ENCODE results near the gene GIPR. TPM values are rescaled to one million over a fixed set of nuclear protein-coding genes. Genes with fewer than 3 reads are reported as not detected.

Gene GIPR
- total and polyA plus RNA-seq, 10 of the 15 experiments (the other 5 are each of a cell fraction or from before 2014, with no cell fraction given), result 1.7 to 26.3 (median 13.7) TPM

DNA sequence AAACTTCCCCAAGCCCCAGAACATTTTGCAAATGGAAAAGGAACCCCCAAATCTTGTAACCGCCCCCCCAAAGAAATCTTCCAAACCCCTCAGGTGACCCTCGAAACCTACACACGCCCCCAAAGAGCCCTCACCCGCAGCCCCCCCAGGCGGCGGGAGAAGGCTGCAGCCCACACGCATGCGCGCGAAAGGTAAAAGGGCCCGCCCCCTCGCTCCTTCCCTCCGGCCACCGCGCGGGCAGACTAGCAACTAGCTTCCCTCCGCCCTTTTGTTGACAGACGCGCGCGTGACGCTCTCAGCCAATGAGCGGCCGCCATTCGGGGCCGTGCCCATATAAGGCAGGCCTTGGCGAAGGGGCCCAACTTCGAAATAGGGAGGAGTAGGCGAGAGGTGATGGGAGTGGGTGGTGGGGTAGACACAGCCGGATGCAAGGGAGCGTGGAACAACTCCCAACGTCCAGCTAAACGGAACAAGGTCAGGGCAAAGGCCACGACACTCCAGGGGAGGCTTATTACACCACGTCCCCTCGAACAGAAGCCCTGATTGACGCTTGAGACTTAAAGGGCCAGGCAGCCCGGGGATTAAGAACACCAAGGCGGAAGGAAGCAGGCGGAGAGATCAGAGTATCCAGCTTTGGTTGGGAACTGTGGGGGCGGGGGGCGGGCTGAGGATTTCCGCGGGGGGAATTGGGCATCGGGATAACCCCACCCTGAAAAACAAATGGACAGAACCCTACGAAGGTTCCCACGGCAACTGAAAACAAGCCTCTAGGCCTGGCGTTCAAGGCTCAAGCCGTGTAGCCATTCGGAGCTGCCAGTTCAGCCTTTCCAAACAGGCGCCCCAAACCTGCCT is 49.3 kb downstream of the GIPR start (continued):
- TF ChIP-seq, protein P1, sequence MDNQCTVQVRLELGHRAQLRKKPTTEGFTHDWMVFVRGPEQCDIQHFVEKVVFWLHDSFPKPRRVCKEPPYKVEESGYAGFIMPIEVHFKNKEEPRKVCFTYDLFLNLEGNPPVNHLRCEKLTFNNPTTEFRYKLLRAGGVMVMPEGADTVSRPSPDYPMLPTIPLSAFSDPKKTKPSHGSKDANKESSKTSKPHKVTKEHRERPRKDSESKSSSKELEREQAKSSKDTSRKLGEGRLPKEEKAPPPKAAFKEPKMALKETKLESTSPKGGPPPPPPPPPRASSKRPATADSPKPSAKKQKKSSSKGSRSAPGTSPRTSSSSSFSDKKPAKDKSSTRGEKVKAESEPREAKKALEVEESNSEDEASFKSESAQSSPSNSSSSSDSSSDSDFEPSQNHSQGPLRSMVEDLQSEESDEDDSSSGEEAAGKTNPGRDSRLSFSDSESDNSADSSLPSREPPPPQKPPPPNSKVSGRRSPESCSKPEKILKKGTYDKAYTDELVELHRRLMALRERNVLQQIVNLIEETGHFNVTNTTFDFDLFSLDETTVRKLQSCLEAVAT (IDR thresholded peaks at IDR 0.05), result no peak
- TF ChIP-seq NR2C1 (IDR thresholded peaks at IDR 0.05) (peak; percentile 79), POU2F2 (IDR thresholded peaks at IDR 0.05; ENCODE audit: borderline replicate concordance, low read depth, low read length) (peak; percentile 73; the same call in 2 of the 3 replicates), YY1 (IDR thresholded peaks at IDR 0.05; ENCODE audit: low read depth, low read length) (peak; percentile 89), JUND (IDR thresholded peaks at IDR 0.05; ENCODE audit: low read depth, low read length) (0 out of 2 replicates have a peak, but pooled peaks have one; percentile 11), CBX3 (IDR thresholded peaks at IDR 0.05; ENCODE audit: borderline replicate concordance, low read depth) (no peak), TCF3 (IDR thresholded peaks at IDR 0.05; ENCODE audit: borderline replicate concordance, insufficient read depth, low read depth, low read length) (no peak), TARDBP (IDR thresholded peaks at IDR 0.05; ENCODE audit: borderline replicate concordance) (no peak; the same call in 1 of the 2 replicates), MTA3 (IDR thresholded peaks at IDR 0.05; ENCODE audit: borderline replicate concordance, low read length) (no peak), SP1 (IDR thresholded peaks at IDR 0.05; ENCODE audit: low read depth, low read length) (peak; percentile 88)
- TF ChIP-seq, protein P2, sequence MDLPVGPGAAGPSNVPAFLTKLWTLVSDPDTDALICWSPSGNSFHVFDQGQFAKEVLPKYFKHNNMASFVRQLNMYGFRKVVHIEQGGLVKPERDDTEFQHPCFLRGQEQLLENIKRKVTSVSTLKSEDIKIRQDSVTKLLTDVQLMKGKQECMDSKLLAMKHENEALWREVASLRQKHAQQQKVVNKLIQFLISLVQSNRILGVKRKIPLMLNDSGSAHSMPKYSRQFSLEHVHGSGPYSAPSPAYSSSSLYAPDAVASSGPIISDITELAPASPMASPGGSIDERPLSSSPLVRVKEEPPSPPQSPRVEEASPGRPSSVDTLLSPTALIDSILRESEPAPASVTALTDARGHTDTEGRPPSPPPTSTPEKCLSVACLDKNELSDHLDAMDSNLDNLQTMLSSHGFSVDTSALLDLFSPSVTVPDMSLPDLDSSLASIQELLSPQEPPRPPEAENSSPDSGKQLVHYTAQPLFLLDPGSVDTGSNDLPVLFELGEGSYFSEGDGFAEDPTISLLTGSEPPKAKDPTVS (IDR thresholded peaks at IDR 0.05; ENCODE audit: low read depth, low read length), result no peak
- TF ChIP-seq, protein P3, sequence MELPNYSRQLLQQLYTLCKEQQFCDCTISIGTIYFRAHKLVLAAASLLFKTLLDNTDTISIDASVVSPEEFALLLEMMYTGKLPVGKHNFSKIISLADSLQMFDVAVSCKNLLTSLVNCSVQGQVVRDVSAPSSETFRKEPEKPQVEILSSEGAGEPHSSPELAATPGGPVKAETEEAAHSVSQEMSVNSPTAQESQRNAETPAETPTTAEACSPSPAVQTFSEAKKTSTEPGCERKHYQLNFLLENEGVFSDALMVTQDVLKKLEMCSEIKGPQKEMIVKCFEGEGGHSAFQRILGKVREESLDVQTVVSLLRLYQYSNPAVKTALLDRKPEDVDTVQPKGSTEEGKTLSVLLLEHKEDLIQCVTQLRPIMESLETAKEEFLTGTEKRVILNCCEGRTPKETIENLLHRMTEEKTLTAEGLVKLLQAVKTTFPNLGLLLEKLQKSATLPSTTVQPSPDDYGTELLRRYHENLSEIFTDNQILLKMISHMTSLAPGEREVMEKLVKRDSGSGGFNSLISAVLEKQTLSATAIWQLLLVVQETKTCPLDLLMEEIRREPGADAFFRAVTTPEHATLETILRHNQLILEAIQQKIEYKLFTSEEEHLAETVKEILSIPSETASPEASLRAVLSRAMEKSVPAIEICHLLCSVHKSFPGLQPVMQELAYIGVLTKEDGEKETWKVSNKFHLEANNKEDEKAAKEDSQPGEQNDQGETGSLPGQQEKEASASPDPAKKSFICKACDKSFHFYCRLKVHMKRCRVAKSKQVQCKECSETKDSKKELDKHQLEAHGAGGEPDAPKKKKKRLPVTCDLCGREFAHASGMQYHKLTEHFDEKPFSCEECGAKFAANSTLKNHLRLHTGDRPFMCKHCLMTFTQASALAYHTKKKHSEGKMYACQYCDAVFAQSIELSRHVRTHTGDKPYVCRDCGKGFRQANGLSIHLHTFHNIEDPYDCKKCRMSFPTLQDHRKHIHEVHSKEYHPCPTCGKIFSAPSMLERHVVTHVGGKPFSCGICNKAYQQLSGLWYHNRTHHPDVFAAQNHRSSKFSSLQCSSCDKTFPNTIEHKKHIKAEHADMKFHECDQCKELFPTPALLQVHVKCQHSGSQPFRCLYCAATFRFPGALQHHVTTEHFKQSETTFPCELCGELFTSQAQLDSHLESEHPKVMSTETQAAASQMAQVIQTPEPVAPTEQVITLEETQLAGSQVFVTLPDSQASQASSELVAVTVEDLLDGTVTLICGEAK (IDR thresholded peaks at IDR 0.05; ENCODE audit: borderline replicate concordance), result no peak; the same call in 1 of the 2 replicates
- TF ChIP-seq, protein P4, sequence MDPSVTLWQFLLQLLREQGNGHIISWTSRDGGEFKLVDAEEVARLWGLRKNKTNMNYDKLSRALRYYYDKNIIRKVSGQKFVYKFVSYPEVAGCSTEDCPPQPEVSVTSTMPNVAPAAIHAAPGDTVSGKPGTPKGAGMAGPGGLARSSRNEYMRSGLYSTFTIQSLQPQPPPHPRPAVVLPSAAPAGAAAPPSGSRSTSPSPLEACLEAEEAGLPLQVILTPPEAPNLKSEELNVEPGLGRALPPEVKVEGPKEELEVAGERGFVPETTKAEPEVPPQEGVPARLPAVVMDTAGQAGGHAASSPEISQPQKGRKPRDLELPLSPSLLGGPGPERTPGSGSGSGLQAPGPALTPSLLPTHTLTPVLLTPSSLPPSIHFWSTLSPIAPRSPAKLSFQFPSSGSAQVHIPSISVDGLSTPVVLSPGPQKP (IDR thresholded peaks at IDR 0.05; ENCODE audit: low read depth, low read length), result peak; percentile 97
- TF ChIP-seq, protein P5, sequence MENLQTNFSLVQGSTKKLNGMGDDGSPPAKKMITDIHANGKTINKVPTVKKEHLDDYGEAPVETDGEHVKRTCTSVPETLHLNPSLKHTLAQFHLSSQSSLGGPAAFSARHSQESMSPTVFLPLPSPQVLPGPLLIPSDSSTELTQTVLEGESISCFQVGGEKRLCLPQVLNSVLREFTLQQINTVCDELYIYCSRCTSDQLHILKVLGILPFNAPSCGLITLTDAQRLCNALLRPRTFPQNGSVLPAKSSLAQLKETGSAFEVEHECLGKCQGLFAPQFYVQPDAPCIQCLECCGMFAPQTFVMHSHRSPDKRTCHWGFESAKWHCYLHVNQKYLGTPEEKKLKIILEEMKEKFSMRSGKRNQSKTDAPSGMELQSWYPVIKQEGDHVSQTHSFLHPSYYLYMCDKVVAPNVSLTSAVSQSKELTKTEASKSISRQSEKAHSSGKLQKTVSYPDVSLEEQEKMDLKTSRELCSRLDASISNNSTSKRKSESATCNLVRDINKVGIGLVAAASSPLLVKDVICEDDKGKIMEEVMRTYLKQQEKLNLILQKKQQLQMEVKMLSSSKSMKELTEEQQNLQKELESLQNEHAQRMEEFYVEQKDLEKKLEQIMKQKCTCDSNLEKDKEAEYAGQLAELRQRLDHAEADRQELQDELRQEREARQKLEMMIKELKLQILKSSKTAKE (IDR thresholded peaks at IDR 0.05; ENCODE audit: low read depth, poor library complexity, severe bottlenecking), result no peak
- TF ChIP-seq, protein P6, sequence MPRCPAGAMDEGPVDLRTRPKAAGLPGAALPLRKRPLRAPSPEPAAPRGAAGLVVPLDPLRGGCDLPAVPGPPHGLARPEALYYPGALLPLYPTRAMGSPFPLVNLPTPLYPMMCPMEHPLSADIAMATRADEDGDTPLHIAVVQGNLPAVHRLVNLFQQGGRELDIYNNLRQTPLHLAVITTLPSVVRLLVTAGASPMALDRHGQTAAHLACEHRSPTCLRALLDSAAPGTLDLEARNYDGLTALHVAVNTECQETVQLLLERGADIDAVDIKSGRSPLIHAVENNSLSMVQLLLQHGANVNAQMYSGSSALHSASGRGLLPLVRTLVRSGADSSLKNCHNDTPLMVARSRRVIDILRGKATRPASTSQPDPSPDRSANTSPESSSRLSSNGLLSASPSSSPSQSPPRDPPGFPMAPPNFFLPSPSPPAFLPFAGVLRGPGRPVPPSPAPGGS (IDR thresholded peaks at IDR 0.05; ENCODE audit: borderline replicate concordance, insufficient read depth, low read depth, low read length, poor library complexity, severe bottlenecking), result peak; percentile 67
